MV-4-11 (cell line): ENCODE data around the gene RGL4.
"Not testable (repeated sequence)": the region's sequence is repeated elsewhere in the genome, so short reads cannot be mapped to it uniquely, and the experiment has no call there.

ENCODE experiments used
- DNase-seq: peaks from one replicate; lab custom pipeline; 2025; lab: John Stamatoyannopoulos, UW

Gene RGL4, protein sequence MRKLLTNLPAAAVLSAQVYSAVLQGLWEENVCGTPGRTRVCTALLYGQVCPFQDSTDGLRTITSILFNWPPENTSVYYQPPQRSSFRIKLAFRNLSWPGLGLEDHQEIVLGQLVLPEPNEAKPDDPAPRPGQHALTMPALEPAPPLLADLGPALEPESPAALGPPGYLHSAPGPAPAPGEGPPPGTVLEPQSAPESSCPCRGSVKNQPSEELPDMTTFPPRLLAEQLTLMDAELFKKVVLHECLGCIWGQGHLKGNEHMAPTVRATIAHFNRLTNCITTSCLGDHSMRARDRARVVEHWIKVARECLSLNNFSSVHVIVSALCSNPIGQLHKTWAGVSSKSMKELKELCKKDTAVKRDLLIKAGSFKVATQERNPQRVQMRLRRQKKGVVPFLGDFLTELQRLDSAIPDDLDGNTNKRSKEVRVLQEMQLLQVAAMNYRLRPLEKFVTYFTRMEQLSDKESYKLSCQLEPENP

GRCh38 chr22:23690713-23691112, at the start of gene RGL4:
RGL4 (plus strand) TSS chr22:23691013; CDS start chr22:23692031, 1,018 bp downstream.
- no peak for DNase-seq

GRCh38 chr22:23646526-23646925, 44.3 kb upstream of the RGL4 start:
- DNase-seq, result not testable (repeated sequence)

GRCh38 chr22:23649071-23649501, 41.7 kb upstream of the RGL4 start:
- no peak for DNase-seq

- no peak for DNase-seq
These were observed 39.1 kb upstream of the RGL4 start for GRCh38 chr22:23651676-23652075.

- no peak for DNase-seq
These were observed 38.5 kb upstream of the RGL4 start for GRCh38 chr22:23652286-23652685.

DNA sequence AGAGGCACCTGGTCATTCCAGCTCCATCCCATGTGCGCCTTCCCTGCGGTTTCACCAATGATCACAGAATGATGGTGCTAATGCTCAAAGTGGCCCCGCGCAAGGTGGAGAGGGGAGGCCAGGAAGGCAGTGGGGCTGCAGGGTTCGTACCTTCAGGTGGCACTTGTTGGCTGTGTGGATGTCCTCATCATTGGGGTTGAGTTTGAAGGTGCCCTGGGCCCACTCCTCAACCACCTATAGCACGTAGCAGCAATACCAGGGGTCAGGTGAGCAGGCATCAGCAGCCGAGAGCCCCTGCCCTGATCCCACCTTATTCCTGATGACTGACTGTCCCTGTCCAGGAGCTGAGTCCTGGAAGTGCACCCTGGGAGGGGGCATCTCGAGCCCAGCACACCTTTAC, 38.1 kb upstream of the RGL4 start:
- DNase-seq, result no peak

- DNase-seq, result no peak
These were observed 34.8 kb upstream of the RGL4 start for GRCh38 chr22:23655891-23656475.

DNA sequence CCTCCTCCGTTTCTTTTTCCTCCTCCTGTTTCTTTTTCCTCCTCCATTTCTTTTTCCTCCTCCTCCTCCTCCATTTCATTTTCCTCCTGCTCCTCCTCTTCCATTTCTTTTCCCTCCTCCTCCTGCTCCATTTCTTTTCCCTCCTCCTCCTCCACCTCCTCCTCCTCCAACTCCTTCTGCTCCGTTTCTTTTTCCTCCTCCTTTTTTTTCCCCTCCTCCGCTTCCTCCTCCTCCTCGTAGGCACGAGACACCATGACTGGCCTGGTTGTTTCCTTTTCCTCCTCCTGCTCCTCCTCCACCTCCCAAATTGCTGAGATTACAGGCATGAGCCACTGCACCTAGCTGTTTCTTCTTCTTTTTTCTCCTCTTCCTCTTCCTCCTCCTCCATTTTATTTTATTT, 33.1 kb upstream of the RGL4 start:
- DNase-seq, result no peak

DNA sequence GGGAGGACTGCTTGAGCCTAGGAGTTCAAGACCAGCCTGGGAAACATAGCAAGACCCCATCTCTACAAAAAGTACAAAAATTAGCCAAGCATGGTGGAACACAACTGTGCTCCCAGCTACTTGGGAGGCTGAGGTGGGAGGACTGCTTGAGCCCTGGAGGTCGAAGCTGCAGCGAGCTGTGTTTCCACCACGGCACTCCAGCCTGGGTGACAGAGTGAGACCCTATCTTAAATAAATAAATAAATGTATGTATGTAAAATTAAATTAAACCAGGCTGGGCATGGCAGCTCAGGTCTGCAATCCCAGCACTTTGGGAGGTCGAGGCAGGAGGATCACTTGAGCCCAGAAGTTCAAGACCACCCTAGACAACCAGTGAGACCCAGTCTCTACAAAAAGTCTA, 30.4 kb upstream of the RGL4 start:
- DNase-seq, result not testable (repeated sequence)

GRCh38 chr22:23670378-23671295, 20.2 kb upstream of the RGL4 start:
- no peak for DNase-seq

GRCh38 chr22:23671387-23671786, 19.4 kb upstream of the RGL4 start:
- not testable (repeated sequence) for DNase-seq

GRCh38 chr22:23672307-23673049, 18.3 kb upstream of the RGL4 start:
- DNase-seq, result peak; percentile 67

- peak; percentile 10 for DNase-seq
These were observed 17.7 kb upstream of the RGL4 start for GRCh38 chr22:23673050-23673620.

GRCh38 chr22:23673826-23674690, 16.8 kb upstream of the RGL4 start:
- no peak for DNase-seq

- DNase-seq, result not testable (repeated sequence)
These were observed 15.8 kb upstream of the RGL4 start for GRCh38 chr22:23674886-23675501.

GRCh38 chr22:23675502-23676415, 15.1 kb upstream of the RGL4 start:
- peak; percentile 70 for DNase-seq

DNA sequence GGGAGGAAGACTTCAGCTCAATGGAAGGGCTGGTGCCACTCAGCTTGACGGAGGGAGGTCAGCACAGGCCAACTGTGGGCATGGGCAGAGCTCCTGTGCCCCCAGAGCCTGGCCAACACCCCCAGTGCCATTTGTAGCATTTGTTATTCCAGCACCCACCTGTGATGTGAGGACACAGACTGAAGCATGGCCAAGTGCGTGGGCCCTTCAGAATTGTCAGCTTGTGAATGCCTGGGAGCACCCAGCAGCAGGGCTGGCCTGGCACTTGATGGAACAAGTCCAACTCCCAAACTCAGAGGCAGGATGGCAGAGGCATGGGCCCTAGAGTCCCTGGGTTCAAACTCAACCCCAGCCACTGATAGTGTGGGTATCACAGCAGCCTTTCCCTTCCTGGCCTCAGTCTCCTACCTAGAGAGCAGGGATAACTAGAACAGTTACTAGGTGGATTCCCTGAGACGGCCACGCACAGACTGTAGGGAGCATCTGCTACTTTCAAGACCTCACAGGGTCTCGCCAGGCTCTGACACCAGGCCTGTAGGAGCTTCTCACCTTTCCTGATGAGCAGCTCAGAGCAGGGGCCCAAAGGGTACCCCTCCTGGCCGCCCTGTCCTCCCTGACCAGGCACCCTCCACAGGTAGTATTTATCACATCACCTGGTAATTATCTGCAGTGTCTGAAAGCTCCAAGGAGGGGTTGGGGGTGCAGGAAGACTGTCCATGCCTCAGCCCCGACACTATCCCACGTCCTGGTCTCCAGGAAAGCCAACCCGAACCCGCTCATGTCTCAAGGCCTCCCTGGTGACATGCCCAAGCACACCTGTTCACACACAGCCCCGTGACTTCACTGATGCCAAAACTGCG, 13.7 kb upstream of the RGL4 start:
- not testable (repeated sequence) for DNase-seq

- no peak for DNase-seq
These were observed 13.2 kb upstream of the RGL4 start for GRCh38 chr22:23677701-23677995.
